Measurements from ENCODE around the gene TOM1.

DNA sequence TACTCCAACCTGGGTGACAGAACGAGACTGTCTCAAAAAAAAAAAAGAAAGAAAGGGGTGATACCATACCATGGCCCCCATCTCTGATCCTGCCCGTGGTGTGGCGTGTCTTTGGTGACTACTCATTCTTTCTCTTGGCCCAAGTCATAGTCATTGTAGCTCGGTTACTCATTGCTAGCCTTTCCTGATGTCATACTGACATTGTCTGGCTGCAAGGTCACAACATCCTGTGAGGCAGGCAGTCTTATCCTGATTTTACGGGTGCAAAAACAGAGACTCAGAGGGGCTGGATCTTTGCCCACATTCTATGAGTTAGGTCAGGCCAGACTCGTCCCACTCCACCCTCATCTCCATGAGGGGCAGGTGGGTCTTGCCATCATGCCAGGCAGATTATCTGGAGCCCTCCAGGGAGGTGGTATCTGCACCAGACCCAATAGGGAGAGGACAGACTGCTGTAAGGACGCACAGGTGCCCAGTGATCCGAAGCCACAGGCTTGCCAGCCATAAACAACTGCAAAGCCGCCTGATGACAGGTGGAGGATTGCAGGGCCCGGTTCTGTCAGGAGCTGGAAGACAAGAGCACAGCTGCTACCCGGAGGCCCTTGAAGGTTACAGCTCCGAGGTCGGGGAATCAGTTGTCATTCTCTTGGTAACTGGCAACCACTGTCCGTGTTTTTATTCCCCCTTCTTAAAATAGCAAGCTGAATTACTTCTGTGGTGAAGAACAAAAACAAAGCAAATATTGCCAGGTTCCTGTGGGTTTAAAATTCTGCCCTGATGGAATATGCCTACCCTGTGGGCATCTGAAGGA, 13.8 kb downstream of the TOM1 start:
- TF ChIP-seq CTCF (IDR thresholded peaks at IDR 0.05) (no peak), POLR2A (IDR thresholded peaks at IDR 0.05) (no peak)

Measured in testis (tissue), 2 donors.